Keratinocyte (primary cell): ENCODE data around the gene SAMD4B.

Experiments
- CTCF ChIP-seq, 3 experiments: IDR thresholded peaks in 1 of 3; conservative IDR thresholded peaks in 1 of 3; optimal IDR thresholded peaks in 1 of 3; 2 replicates in 2 of 3; 3 replicates in 1 of 3; pipeline versions ENCODE3 to v1.5.1; 2011; ENCODE audit warnings: low read length in 3 of 3, mild to moderate bottlenecking in 3 of 3, moderate library complexity in 2 of 3, control low read depth in 1 of 3, inconsistent platforms in 1 of 3; ENCODE audit not compliant: insufficient read depth in 2 of 3; ENCODE audit errors: extremely low read depth in 1 of 3
- EZH2 ChIP-seq: IDR thresholded peaks from one replicate; pipeline ENCODE4 v1.6.1; 2012; ENCODE audit warnings: inconsistent platforms, mild to moderate bottlenecking, low read length, moderate library complexity

- TF ChIP-seq CTCF (optimal IDR thresholded peaks at IDR 0.05 in 1 of 3, IDR thresholded peaks at IDR 0.05 in 1 of 3, conservative IDR thresholded peaks at IDR 0.05 in 1 of 3; ENCODE audit: extremely low read depth in 1 of 3, insufficient read depth in 2 of 3, low read length in 3 of 3) (peak; percentile 41 to 87 (median 70)), EZH2 (no peak)
Observed at GRCh38 chr19:39341719-39342604, at the start of gene SAMD4B.
